HEK293T (cell line): Measurements from ENCODE around the gene NTN4.

Experiments
- ARNT ChIP-seq: fragments of 450-650 bp; IDR thresholded peaks from 2 replicates; pipeline ENCODE4 v1.6.1; 2017; ENCODE audit warnings: mild to moderate bottlenecking
- BHLHE40 ChIP-seq: fragments of 450-650 bp; IDR thresholded peaks from 2 replicates; pipeline ENCODE4 v1.6.1; 2016; ENCODE audit warnings: mild to moderate bottlenecking, moderate library complexity, borderline replicate concordance
- ELF4 ChIP-seq: fragments of 450-650 bp; IDR thresholded peaks from 2 replicates; pipeline ENCODE4 v1.6.1; 2017; ENCODE audit warnings: antibody characterized with exemption
- FOXA1 ChIP-seq: fragments of 450-650 bp; IDR thresholded peaks from 2 replicates; pipeline ENCODE4 v1.6.1; 2016; ENCODE audit warnings: mild to moderate bottlenecking
- FOXK2 ChIP-seq: fragments of 450-650 bp; IDR thresholded peaks from 2 replicates; pipeline ENCODE4 v1.6.1; 2016; ENCODE audit warnings: mild to moderate bottlenecking
- FOXM1 ChIP-seq: fragments of 450-650 bp; IDR thresholded peaks from 2 replicates; pipeline ENCODE4 v1.6.1; 2017; ENCODE audit warnings: mild to moderate bottlenecking, borderline replicate concordance
- HDGF ChIP-seq: fragments of 450-650 bp; IDR thresholded peaks from 2 replicates; pipeline ENCODE4 v1.6.1; 2017; ENCODE audit warnings: antibody characterized with exemption, borderline replicate concordance
- NFRKB ChIP-seq: fragments of 450-650 bp; IDR thresholded peaks from 2 replicates; pipeline ENCODE4 v1.6.1; 2016; ENCODE audit warnings: mild to moderate bottlenecking, moderate library complexity
- PKNOX1 ChIP-seq: fragments of 450-650 bp; IDR thresholded peaks from 2 replicates; pipeline ENCODE4 v1.6.1; 2016
- SP1 ChIP-seq: fragments of 450-650 bp; IDR thresholded peaks from 2 replicates; pipeline ENCODE4 v1.6.1; 2017
- SUZ12 ChIP-seq: fragments of 450-650 bp; IDR thresholded peaks from 2 replicates; pipeline ENCODE4 v1.6.1; 2016; ENCODE audit warnings: mild to moderate bottlenecking
- TARDBP ChIP-seq: fragments of 450-650 bp; IDR thresholded peaks from 2 replicates; pipeline ENCODE4 v1.6.1; 2016

- TF ChIP-seq SUZ12 (no peak), FOXM1 (no peak), HDGF (no peak), FOXA1 (no peak), BHLHE40 (no peak), FOXK2 (no peak), TARDBP (no peak), ARNT (no peak), PKNOX1 (no peak), NFRKB (no peak), ELF4 (no peak), SP1 (no peak)
Measured at GRCh38 chr12:95614390-95614982, 176.1 kb downstream of the NTN4 start.
